Thyroid gland (tissue), 4 donors: ENCODE results near the gene DNA2.

Source experiments
- CTCF ChIP-seq, 6 experiments: fragments of 200-600 bp in 3 of 6; fragments of 450-650 bp in 3 of 6; sonication (generic) in 3 of 6; IDR thresholded peaks; one replicate each; pipeline ENCODE4 v1.5.1; 2016 to 2019; ENCODE audit warnings: antibody characterized with exemption in 6 of 6, mild to moderate bottlenecking in 2 of 6, inconsistent platforms in 1 of 6, moderate library complexity in 1 of 6
- POLR2A ChIP-seq, 2 donors: fragments of 450-650 bp; IDR thresholded peaks; one replicate each; pipeline ENCODE4 v1.6.1; 2017; ENCODE audit warnings: antibody characterized with exemption in 2 of 2, mild to moderate bottlenecking in 2 of 2, moderate library complexity in 1 of 2

DNA sequence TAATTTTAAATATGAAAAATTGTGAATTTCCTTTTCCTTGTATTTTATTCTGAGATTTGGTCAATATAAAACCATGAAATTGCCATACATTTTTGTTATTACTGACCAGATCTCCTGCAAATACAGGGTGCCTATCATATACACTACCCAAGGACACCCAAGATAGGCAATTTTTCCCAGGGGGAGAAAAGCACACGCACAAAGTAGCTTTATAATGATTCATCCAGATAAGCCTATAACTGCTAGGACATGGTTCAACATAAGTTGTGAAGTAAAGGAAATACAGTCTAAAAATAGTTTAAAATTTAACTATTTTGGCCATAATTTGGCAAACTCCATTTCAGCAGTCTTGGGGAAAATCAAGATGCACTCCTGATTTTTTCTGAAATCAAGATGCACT, 69.5 kb downstream of the DNA2 start:
- TF ChIP-seq CTCF (IDR thresholded peaks at IDR 0.05) (no peak), POLR2A (IDR thresholded peaks at IDR 0.05) (no peak)
